ENCODE results near the gene MIOX.

Gene MIOX

DNA sequence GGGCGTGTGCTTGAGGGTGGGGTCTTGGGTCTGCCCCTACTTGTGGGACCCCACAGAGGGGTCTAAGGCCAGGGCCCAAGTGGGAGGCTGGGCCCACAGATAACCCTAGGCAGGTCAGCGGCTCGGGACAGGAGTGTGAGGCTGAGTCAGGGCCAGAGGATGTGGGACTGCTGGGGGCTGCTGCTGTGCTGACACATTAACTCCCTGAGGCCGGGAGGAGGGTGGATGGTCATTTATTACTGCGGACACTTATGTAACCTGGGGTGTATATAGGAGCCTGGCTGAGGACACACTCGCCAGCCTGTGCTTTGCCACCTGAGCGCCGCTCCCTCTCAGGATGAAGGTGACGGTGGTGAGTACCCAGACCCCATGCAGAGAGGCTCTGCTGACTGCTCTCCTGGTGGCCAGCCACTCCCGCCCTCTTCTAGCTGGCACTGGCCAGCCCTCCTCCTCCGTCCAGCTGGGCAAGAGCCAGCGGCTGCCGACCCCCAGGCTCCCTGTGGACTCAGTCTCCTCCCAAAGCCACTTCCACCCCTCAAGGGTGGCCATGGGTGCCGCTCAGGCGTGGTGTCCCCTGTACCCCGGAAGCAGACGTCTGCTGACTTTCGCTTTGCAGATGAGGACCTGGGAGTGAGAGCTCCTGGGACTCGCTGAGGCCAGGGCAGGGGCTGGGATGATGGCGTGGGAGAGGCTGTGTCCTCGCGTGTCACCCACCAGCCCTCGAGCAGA is at the start of gene MIOX:
MIOX (plus strand) TSS at position 299 of the 729 bp plus-strand sequence; CDS start at position 338, 39 bp downstream.
- no peak for DNase-seq (ENCODE audit: low read depth)

DNA sequence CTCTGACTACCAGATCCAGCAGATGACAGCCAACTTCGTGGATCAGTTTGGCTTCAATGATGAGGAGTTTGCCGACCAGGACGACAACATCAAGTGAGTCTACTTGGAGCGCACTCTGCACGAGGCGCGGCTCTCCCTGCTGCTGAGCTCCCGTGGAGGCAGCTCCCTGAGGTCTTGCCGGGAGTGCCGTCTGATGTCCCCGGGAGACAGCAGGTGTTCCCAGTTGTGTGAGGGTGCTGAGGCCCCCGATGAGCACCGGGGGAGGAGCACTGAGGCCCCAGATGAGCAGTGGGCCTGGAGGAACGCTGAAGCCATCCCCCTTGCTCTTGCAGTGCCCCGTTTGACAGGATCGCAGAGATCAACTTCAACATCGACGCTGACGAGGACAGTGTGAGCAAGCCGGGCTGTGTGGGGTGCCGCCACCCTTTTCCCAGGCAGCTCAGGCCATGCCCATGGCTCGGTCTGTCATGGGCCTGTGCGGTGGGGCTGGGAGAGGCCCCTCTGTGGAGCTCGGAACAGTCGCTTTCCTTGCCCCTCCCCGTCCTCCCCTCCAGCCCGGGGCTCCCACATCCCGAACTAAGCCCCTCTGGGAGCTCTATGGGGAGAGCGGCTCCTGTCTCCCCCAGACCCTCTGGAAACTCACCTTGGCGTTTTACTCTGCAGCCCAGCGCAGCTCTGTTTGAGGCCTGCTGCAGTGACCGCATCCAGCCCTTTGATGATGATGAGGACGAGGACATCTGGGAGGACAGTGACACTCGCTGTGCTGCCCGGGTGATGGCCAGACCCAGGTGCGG is 49.0 kb upstream of the MIOX start:
- no peak for DNase-seq (ENCODE audit: low read depth)

GRCh38 chr22:50438305-50439275 is 48.1 kb upstream of the MIOX start:
- DNase-seq (ENCODE audit: low read depth), result no peak

- no peak for DNase-seq (ENCODE audit: low read depth)
These were observed 47.3 kb upstream of the MIOX start for GRCh38 chr22:50439314-50439870.

GRCh38 chr22:50439871-50440331 is 46.8 kb upstream of the MIOX start:
- no peak for DNase-seq (ENCODE audit: low read depth)

DNA sequence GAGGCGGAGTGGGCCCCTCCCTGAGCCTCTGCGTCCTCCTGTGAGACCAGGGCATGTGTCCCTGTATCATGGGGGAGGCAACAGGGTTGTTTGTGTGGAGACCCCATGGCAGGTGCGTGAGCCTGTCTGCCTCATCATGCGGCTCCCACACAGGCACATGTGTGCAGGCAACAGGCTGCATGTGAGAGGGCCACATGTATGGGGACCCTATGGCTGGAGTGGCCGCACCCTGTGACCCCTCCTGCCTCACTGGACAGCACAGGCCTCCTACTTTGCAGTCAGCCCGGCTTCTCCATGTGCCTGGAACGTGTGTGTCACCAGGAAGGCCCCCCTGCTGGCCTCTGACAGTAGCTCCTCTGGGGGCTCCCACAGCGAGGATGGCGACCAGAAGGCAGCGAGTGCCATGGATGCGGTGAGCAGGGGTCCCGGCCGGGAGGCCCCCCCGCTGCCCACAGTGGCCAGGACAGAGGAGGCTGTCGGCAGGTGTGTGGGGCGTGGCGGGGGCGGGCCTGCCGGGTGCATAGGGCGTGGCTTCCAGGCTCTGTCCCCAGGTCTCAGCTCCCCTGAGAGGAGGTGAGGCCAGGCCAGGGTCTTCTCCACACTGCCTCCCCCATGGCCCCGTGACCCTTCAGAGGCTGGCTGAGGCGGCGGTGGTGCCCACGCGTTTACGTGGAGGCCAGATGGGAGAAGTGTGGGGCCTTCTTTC is 46.0 kb upstream of the MIOX start:
- DNase-seq (ENCODE audit: low read depth), result no peak

- no peak for DNase-seq (ENCODE audit: low read depth)
These were observed 45.1 kb upstream of the MIOX start for GRCh38 chr22:50441428-50441993.

GRCh38 chr22:50443197-50443596 is 43.5 kb upstream of the MIOX start:
- DNase-seq (ENCODE audit: low read depth), result no peak

DNA sequence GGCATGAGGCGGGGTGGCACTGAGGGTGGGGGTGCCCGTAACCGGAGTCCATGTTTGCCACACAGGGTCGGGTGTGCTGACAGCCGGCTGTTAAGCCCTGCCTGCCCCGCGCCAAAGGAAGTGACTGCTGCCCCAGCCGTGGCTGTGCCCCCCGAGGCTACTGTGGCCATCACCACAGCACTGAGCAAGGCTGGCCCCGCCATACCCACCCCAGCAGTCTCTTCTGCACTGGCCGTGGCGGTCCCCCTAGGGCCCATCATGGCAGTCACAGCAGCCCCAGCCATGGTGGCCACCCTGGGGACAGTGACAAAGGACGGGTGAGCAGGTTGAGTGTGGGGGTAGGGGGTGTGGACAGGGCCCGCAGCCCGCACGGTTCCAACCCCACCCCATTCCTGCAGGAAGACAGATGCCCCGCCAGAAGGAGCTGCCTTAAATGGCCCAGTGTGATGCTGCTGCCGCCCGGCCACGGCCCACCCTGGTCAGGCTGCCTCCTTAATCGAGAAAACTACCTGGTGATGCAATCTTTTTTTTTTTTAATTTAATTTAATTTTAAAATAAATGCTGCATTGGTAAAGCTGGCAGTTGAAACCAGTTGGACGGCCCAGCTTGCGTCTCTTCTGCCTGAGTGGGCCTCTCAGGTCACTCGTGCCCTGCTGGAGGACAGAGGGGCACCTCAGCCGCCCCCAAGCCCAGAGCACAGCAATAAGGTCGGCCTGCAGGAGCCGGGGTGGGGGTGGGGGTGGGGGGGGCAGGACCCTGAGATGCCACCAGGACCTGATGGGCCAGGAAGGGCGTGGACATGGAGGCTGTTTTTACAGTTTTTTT is 42.6 kb upstream of the MIOX start:
- no peak for DNase-seq (ENCODE audit: low read depth)

GRCh38 chr22:50444663-50445062 is 42.0 kb upstream of the MIOX start:
- no peak for DNase-seq (ENCODE audit: low read depth)

DNA sequence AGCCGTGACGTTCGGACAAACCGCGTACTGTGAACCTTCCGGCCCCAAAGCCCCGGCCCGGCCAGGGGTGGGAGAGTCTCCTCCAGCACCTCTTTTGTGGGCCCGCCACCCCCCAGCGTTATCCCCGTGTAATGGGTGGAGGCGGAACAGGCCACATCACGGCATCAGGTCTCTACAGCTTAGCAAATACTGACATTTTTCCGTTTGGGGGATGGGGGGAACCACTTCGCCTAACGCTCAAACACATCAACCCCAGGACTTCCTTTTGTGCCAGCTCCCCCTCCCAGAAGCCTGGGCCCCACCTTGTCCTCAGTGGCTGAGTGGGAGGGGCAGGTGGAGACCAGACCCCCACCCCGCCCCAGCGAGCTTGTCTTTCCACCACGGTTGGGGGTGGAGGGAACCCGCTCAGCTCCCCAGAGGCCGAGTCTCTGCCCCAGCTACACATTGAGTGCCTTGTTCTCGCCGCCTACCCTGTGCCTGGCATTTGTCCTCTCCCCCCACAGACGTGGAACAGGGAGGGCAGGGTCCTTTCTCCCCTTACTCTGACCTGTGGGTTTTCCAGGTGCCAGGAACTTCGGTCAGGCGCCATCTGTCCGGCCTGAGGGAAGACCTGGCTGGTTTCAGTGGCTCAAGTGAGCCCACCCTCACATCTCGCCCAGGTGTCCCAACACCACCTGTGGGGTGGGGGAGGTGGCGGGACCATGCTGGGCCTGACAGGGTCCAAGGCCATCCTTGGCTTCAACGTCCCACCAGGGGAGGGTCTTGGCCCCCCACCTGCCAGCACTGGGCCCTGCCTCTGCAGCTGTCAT is 41.4 kb upstream of the MIOX start:
- peak; percentile 25 for DNase-seq (ENCODE audit: low read depth)

GRCh38 chr22:50445880-50446707 is 40.6 kb upstream of the MIOX start:
- DNase-seq (ENCODE audit: low read depth), result no peak

- no peak for DNase-seq (ENCODE audit: low read depth)
These were observed 39.7 kb upstream of the MIOX start for GRCh38 chr22:50446708-50447575.

DNA sequence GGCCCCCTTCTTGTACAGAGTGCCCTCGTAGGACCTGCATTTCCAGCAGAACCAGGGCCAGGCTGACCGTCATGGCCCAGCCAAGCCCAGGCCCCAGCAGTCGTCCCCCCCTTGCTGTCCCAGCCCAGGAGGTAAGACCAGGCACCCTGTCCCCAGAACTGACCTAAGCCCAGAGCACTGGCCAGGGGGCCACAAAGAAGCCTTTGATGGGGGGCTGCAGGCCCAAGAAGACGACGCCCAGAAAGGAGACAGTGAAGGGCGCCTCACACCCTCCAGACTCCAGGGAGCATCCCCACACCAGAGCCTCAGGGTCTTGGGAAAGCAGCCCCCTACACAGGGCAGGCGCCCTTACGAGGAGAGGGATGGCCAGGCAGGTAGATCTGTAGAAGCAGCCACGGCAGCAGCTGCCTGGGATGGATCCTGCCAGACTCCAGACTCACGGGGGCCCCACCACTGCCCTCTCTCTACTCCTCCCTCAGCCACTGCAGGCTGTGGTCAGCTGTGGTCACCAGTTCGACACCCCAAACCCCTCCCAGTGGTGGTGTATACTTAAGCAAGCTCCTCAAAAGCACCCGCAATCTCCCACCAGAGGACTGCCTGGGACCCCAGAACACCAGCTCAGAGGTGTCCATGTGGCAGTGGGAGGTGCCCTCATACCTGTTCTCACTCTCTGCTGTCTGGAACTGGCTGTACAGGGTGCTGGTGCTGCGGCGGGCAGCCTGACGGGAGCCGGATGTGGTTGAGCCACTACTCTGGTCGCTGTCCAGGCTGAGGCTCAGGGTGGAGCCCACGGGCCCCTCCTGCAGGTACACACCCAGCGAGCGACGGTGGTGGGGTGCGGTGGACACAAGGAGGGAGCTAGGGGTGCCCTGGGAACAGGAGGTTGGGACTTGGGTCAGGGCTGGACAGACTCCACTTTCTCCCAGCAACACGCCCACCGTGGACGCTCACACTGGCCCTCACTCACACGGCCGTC is 38.8 kb upstream of the MIOX start:
- DNase-seq (ENCODE audit: low read depth), result no peak

GRCh38 chr22:50452649-50453048 is 34.0 kb upstream of the MIOX start:
- DNase-seq (ENCODE audit: low read depth), result no peak

- no peak for DNase-seq (ENCODE audit: low read depth)
These were observed 32.0 kb upstream of the MIOX start for GRCh38 chr22:50454556-50455075.
